ENCODE results near the gene TRABD2B.

TRABD2B gene

DNA sequence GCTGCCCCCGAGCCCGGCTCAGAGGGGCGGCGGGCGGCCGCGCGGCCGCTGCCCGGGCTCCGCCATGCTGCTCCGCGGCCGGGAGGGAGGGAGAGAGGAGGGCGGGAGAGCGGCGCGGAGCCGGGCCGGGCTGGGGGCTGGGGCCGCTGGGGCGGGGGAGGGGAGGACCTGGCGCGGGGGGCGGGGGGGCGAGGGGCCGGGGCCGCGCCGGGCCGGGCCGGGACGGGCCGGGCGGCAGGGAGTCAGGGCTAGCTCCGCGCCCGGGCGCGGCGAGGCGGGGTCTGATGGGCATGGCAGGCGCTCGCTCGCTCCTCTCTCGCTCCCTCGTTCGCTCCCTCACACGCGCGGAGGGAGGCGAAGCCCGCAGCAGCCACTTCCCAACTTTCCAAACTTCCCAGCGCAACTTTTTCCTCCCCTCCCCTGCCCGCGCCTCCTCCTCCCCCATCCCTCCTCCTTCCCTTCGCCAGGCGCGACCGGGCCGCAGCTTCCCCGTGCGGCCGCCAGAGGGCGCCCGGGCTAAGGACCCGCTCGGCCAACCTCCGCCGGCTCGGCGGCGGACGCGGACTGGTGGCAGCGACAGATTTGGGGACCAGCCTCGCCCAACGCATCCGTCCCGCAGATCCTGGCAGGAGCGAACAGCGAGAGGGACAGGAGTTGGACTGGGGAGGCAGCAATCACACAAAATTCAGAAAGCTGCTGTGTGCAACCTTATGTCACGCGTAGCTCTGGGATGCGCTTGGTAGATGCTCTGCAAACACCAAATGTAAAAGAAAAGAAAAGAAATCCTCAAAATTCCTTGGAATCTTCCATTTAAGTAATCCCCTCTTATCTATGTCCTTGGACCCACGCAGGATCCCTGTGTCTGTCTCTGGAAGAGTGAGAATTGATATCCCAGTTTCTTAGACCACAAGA is at the start of gene TRABD2B (continued):
- TF ChIP-seq ZSCAN5A (tag by site-specific recombination; IDR thresholded peaks at IDR 0.05) (peak; percentile 22; the same call in 1 of the 2 replicates), ZNF121 (tag by site-specific recombination; IDR thresholded peaks at IDR 0.05) (no peak), IKZF3 (tag by site-specific recombination; IDR thresholded peaks at IDR 0.05) (peak; percentile 95), ZNF600 (tag by site-specific recombination; IDR thresholded peaks at IDR 0.05) (peak; percentile 77), PRDM1 (tag by site-specific recombination; IDR thresholded peaks at IDR 0.05) (peak; percentile 90), SP3 (tag by site-specific recombination; IDR thresholded peaks at IDR 0.05) (peak; percentile 62), KLF9 (tag by site-specific recombination; IDR thresholded peaks at IDR 0.05; ENCODE audit: low read depth) (peak; percentile 49; the same call in 1 of the 2 replicates), ZBTB8A (tag by site-specific recombination; IDR thresholded peaks at IDR 0.05) (peak; percentile 77), SP7 (tag by site-specific recombination; IDR thresholded peaks at IDR 0.05) (peak; percentile 83), ZNF645 (tag by site-specific recombination; IDR thresholded peaks at IDR 0.05) (no peak), ZNF394 (tag by site-specific recombination; IDR thresholded peaks at IDR 0.05; ENCODE audit: borderline replicate concordance) (0 out of 2 replicates have a peak, but pooled peaks have one; percentile 34), MYNN (tag by site-specific recombination; IDR thresholded peaks at IDR 0.05; ENCODE audit: borderline replicate concordance) (no peak), ZFHX2 (tag by site-specific recombination; conservative IDR thresholded peaks at IDR 0.05) (peak; percentile 70)
- TF ChIP-seq, protein P1, sequence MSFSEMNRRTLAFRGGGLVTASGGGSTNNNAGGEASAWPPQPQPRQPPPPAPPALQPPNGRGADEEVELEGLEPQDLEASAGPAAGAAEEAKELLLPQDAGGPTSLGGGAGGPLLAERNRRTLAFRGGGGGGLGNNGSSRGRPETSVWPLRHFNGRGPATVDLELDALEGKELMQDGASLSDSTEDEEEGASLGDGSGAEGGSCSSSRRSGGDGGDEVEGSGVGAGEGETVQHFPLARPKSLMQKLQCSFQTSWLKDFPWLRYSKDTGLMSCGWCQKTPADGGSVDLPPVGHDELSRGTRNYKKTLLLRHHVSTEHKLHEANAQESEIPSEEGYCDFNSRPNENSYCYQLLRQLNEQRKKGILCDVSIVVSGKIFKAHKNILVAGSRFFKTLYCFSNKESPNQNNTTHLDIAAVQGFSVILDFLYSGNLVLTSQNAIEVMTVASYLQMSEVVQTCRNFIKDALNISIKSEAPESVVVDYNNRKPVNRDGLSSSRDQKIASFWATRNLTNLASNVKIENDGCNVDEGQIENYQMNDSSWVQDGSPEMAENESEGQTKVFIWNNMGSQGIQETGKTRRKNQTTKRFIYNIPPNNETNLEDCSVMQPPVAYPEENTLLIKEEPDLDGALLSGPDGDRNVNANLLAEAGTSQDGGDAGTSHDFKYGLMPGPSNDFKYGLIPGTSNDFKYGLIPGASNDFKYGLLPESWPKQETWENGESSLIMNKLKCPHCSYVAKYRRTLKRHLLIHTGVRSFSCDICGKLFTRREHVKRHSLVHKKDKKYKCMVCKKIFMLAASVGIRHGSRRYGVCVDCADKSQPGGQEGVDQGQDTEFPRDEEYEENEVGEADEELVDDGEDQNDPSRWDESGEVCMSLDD (tag by site-specific recombination; IDR thresholded peaks at IDR 0.05), result no peak
- TF ChIP-seq, protein P2, sequence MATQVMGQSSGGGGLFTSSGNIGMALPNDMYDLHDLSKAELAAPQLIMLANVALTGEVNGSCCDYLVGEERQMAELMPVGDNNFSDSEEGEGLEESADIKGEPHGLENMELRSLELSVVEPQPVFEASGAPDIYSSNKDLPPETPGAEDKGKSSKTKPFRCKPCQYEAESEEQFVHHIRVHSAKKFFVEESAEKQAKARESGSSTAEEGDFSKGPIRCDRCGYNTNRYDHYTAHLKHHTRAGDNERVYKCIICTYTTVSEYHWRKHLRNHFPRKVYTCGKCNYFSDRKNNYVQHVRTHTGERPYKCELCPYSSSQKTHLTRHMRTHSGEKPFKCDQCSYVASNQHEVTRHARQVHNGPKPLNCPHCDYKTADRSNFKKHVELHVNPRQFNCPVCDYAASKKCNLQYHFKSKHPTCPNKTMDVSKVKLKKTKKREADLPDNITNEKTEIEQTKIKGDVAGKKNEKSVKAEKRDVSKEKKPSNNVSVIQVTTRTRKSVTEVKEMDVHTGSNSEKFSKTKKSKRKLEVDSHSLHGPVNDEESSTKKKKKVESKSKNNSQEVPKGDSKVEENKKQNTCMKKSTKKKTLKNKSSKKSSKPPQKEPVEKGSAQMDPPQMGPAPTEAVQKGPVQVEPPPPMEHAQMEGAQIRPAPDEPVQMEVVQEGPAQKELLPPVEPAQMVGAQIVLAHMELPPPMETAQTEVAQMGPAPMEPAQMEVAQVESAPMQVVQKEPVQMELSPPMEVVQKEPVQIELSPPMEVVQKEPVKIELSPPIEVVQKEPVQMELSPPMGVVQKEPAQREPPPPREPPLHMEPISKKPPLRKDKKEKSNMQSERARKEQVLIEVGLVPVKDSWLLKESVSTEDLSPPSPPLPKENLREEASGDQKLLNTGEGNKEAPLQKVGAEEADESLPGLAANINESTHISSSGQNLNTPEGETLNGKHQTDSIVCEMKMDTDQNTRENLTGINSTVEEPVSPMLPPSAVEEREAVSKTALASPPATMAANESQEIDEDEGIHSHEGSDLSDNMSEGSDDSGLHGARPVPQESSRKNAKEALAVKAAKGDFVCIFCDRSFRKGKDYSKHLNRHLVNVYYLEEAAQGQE (tag by site-specific recombination; IDR thresholded peaks at IDR 0.05), result 0 out of 2 replicates have a peak, but pooled peaks have one; percentile 32
- TF ChIP-seq, protein P3, sequence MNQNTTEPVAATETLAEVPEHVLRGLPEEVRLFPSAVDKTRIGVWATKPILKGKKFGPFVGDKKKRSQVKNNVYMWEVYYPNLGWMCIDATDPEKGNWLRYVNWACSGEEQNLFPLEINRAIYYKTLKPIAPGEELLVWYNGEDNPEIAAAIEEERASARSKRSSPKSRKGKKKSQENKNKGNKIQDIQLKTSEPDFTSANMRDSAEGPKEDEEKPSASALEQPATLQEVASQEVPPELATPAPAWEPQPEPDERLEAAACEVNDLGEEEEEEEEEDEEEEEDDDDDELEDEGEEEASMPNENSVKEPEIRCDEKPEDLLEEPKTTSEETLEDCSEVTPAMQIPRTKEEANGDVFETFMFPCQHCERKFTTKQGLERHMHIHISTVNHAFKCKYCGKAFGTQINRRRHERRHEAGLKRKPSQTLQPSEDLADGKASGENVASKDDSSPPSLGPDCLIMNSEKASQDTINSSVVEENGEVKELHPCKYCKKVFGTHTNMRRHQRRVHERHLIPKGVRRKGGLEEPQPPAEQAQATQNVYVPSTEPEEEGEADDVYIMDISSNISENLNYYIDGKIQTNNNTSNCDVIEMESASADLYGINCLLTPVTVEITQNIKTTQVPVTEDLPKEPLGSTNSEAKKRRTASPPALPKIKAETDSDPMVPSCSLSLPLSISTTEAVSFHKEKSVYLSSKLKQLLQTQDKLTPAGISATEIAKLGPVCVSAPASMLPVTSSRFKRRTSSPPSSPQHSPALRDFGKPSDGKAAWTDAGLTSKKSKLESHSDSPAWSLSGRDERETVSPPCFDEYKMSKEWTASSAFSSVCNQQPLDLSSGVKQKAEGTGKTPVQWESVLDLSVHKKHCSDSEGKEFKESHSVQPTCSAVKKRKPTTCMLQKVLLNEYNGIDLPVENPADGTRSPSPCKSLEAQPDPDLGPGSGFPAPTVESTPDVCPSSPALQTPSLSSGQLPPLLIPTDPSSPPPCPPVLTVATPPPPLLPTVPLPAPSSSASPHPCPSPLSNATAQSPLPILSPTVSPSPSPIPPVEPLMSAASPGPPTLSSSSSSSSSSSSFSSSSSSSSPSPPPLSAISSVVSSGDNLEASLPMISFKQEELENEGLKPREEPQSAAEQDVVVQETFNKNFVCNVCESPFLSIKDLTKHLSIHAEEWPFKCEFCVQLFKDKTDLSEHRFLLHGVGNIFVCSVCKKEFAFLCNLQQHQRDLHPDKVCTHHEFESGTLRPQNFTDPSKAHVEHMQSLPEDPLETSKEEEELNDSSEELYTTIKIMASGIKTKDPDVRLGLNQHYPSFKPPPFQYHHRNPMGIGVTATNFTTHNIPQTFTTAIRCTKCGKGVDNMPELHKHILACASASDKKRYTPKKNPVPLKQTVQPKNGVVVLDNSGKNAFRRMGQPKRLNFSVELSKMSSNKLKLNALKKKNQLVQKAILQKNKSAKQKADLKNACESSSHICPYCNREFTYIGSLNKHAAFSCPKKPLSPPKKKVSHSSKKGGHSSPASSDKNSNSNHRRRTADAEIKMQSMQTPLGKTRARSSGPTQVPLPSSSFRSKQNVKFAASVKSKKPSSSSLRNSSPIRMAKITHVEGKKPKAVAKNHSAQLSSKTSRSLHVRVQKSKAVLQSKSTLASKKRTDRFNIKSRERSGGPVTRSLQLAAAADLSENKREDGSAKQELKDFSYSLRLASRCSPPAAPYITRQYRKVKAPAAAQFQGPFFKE (tag by site-specific recombination; IDR thresholded peaks at IDR 0.05; ENCODE audit: borderline replicate concordance), result no peak
- TF ChIP-seq, protein P4, sequence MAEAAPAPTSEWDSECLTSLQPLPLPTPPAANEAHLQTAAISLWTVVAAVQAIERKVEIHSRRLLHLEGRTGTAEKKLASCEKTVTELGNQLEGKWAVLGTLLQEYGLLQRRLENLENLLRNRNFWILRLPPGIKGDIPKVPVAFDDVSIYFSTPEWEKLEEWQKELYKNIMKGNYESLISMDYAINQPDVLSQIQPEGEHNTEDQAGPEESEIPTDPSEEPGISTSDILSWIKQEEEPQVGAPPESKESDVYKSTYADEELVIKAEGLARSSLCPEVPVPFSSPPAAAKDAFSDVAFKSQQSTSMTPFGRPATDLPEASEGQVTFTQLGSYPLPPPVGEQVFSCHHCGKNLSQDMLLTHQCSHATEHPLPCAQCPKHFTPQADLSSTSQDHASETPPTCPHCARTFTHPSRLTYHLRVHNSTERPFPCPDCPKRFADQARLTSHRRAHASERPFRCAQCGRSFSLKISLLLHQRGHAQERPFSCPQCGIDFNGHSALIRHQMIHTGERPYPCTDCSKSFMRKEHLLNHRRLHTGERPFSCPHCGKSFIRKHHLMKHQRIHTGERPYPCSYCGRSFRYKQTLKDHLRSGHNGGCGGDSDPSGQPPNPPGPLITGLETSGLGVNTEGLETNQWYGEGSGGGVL (tag by site-specific recombination; IDR thresholded peaks at IDR 0.05), result peak; percentile 95
- TF ChIP-seq, protein P5, sequence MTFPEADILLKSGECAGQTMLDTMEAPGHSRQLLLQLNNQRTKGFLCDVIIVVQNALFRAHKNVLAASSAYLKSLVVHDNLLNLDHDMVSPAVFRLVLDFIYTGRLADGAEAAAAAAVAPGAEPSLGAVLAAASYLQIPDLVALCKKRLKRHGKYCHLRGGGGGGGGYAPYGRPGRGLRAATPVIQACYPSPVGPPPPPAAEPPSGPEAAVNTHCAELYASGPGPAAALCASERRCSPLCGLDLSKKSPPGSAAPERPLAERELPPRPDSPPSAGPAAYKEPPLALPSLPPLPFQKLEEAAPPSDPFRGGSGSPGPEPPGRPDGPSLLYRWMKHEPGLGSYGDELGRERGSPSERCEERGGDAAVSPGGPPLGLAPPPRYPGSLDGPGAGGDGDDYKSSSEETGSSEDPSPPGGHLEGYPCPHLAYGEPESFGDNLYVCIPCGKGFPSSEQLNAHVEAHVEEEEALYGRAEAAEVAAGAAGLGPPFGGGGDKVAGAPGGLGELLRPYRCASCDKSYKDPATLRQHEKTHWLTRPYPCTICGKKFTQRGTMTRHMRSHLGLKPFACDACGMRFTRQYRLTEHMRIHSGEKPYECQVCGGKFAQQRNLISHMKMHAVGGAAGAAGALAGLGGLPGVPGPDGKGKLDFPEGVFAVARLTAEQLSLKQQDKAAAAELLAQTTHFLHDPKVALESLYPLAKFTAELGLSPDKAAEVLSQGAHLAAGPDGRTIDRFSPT (tag by site-specific recombination; IDR thresholded peaks at IDR 0.05), result peak; percentile 50; the same call in 1 of the 2 replicates
